ENCODE measurements around the gene CDKN2A. TPM values are rescaled to one million over a fixed set of nuclear protein-coding genes. Genes with fewer than 3 reads are reported as not detected.
A peak's percentile ranks its signal among the peaks of the same experiment; 100 is the strongest.

CDKN2A gene
- total RNA-seq: 0.67 TPM
- long read RNA-seq, partial matches to known transcripts: 0 of 2 reads
- long read RNA-seq, other reads (novel, unspliced or antisense): 0 of 2 reads

GRCh38 chr9:21993893-21994555, at the start of gene CDKN2A:
CDKN2A (minus strand) TSS chr9:21994392.
- intact Hi-C loops (cut with DNase I): no loop called here
- peak; percentile 45 for ATAC-seq (ENCODE audit: poor library complexity)
- peak; percentile 49 for DNase-seq

GRCh38 chr9:22043928-22044327, 49.7 kb upstream of the CDKN2A start:
- ATAC-seq (ENCODE audit: poor library complexity) (no peak), DNase-seq (no peak)
- intact Hi-C loops (cut with DNase I): no loop called here

DNA sequence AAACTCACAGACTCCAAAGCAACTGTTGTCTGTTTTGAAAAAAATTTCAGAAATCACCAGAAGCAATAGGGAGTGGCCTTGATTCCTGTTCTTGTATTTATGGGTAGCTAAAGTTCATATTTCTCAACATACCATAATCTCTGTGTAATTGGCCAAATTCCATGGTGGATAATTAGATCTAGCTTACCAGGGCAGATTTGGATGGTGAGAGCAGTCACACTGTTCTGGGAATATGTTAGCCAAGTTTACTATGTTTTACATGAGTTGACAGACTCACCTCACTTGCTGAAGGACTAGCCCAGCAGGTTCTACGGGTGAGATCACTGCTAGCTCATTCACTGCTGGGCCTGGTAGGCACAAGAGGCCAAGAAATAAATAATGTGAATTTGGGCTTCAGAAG, 47.6 kb upstream of the CDKN2A start:
- intact Hi-C loops (cut with DNase I): no loop called here

GRCh38 chr9:22041344-22041743, 47.2 kb upstream of the CDKN2A start:
- intact Hi-C loops (cut with DNase I): no loop called here
- DNase-seq: no peak
- ATAC-seq (ENCODE audit: poor library complexity): no peak

More for the DNA sequence above, 47.6 kb upstream of the CDKN2A start:
- no peak for ATAC-seq (ENCODE audit: poor library complexity)
- no peak for DNase-seq

- no peak for ATAC-seq (ENCODE audit: poor library complexity)
- intact Hi-C loops (cut with DNase I): no loop called here
- no peak for DNase-seq
These were observed 46.6 kb upstream of the CDKN2A start for GRCh38 chr9:22040760-22041159.

GRCh38 chr9:22039258-22039657, 45.1 kb upstream of the CDKN2A start:
- ATAC-seq (ENCODE audit: poor library complexity) (no peak), DNase-seq (no peak)
- intact Hi-C loops (cut with DNase I): loop anchor here (5.0 kb wide), 1 partner anchor 227 kb away; no protein-coding TSS in a partner anchor

GRCh38 chr9:22037954-22038690, 43.9 kb upstream of the CDKN2A start:
- intact Hi-C loops (cut with DNase I): loop anchor here (5.0 kb wide), 1 partner anchor 226 kb away; no protein-coding TSS in a partner anchor
- DNase-seq (no peak), ATAC-seq (ENCODE audit: poor library complexity) (no peak)

DNA sequence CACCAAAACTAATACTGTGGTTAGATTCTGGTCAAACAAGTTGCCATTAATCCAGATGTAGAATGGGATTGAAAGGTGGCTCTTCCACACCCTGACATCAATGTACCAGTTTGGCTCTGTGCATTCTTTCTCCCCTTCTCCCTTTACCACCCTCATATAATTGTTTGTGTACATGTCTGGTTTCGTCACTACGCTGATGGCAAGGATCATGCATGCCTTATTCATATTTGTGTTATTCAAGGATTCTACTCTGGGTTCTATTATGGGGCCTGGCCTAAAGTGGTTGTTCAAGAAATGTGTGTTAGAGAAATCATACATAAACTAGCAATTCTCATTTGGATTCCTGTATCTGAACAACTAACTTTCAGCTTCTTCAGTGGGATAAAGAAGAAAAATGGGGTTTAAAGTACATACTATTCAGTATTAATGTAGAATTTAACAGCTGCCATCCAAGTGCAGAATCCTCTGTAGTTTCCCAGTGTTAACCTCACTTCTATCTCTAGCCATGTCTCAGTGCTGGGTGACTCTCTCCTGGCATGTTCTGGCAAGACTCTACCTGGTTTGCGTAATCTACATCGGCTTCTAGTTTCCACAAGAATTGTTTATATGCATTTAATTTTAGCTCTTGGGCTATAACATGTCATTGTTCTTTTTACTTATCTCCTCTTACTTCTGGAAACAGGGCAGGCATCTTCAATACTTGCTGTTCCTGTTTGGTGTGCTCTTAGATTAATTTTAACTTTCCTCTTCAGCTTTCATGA, 42.9 kb upstream of the CDKN2A start:
- ATAC-seq (ENCODE audit: poor library complexity): no peak
- no peak for DNase-seq
- intact Hi-C loops (cut with DNase I): loop anchor here (5.0 kb wide), 1 partner anchor 225 kb away; no protein-coding TSS in a partner anchor

- ATAC-seq (ENCODE audit: poor library complexity): no peak
- intact Hi-C loops (cut with DNase I): loop anchor here (5.0 kb wide), 1 partner anchor 223 kb away; no protein-coding TSS in a partner anchor
- no peak for DNase-seq
These were observed 41.4 kb upstream of the CDKN2A start for GRCh38 chr9:22035591-22036011.

DNA sequence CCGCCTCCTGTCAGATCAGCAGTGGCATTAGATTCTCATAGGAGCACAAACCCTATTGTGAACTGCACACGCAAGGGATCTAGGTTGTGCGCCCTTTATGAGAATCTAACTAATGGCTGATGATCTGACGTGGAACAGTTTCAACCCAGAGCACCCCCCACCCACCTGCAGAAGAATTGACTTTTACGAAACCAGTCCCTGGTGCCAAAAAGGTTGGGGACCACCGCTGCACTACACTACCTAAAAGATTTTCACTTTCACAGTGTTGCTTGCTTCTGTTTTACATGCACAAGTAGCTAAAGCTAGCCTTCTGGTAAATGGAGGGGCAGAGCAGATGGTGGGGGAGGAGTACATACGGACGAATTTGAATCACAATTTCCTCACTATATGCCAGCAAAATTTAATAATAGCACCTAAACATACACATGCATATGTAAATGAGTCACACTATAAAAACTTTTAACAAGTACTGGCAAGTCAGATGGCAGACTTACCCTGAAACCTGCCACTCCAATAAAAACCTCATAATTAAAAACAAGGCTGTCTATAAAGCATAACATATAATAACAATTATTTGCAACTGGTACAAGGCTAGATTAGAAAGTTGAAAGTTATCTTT, 38.9 kb upstream of the CDKN2A start:
- ATAC-seq (ENCODE audit: poor library complexity): no peak
- intact Hi-C loops (cut with DNase I): no loop called here
- no peak for DNase-seq

GRCh38 chr9:22031655-22032411, 37.6 kb upstream of the CDKN2A start:
- intact Hi-C loops (cut with DNase I): no loop called here
- no peak for ATAC-seq (ENCODE audit: poor library complexity)
- DNase-seq: no peak

- DNase-seq (no peak), ATAC-seq (ENCODE audit: poor library complexity) (peak; percentile 52)
- intact Hi-C loops (cut with DNase I): no loop called here
These were observed 36.0 kb upstream of the CDKN2A start for GRCh38 chr9:22030101-22030598.

- intact Hi-C loops (cut with DNase I): no loop called here
- no peak for ATAC-seq (ENCODE audit: poor library complexity)
- no peak for DNase-seq
These were observed 35.0 kb upstream of the CDKN2A start for GRCh38 chr9:22029231-22029630.

DNA sequence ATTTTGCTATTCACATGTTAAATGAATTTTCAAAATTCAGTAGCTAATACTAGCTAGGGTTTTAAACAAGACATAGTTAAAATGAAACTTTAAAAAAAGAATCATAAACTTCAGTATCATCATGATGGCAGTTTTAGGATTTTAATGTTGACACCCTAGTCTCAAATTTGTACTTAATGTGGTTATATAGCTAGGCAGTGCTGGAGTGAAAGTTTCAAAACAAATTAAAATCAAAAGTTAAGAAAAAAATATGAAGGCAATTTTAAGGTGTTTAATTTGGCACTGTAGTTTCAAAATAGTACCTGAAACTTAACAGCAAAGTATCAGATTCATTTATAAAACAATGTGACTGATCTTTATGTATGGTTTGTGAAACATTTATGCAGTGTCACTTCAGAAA, 34.2 kb upstream of the CDKN2A start:
- DNase-seq: no peak
- ATAC-seq (ENCODE audit: poor library complexity): no peak
- intact Hi-C loops (cut with DNase I): no loop called here

GRCh38 chr9:22026696-22027095, 32.5 kb upstream of the CDKN2A start:
- intact Hi-C loops (cut with DNase I): no loop called here
- ATAC-seq (ENCODE audit: poor library complexity) (no peak), DNase-seq (no peak)

- ATAC-seq (ENCODE audit: poor library complexity) (no peak), DNase-seq (no peak)
- intact Hi-C loops (cut with DNase I): no loop called here
These were observed 28.2 kb upstream of the CDKN2A start for GRCh38 chr9:22022396-22022795.

- DNase-seq: no peak
- intact Hi-C loops (cut with DNase I): no loop called here
These were observed 16.9 kb upstream of the CDKN2A start for GRCh38 chr9:22010866-22011625.

More at GRCh38 chr9:22010866-22011625, 16.9 kb upstream of the CDKN2A start:
- ATAC-seq (ENCODE audit: poor library complexity): no peak

All from Right ventricle myocardium superior (tissue), 1 donor.